Activated T-cell treated with anti-CD3 and anti-CD28 coated beads, Interleukin-2, amount 50 U/mL, for 72 hours (primary cell): ENCODE data around the gene SYTL2. TPM values are rescaled to one million over a fixed set of nuclear protein-coding genes. Genes with fewer than 3 reads are reported as not detected.

Experiments
- ATAC-seq, 2 donors: fragments of 150-1000 bp; cut with Tn5 transposase; replicated peaks in 1 of 2; 2 replicates each; pipeline ENCODE4 v1.10.0; 2021; ENCODE audit warnings: moderate library complexity in 2 of 2, mild to moderate bottlenecking in 1 of 2
- DNase-seq, 2 donors: peaks; one replicate each; pipeline ENCODE4 v3.0.0; 2021 to 2022; ENCODE audit warnings: mixed read lengths in 1 of 2
- H3K27ac Mint-ChIP-seq: one replicate; pipeline ENCODE4 v1.8.0; 2022; ENCODE audit warnings: mild to moderate bottlenecking, moderate library complexity, mixed read lengths
- H3K27me3 Mint-ChIP-seq: one replicate; pipeline ENCODE4 v1.8.0; 2022; ENCODE audit warnings: low read depth, mixed read lengths
- H3K36me3 Mint-ChIP-seq, 2 donors: one replicate each; pipeline ENCODE4 v1.8.0; 2022; ENCODE audit warnings: mixed read lengths in 2 of 2, mild to moderate bottlenecking in 1 of 2; ENCODE audit not compliant: insufficient read depth in 2 of 2
- H3K4me1 Mint-ChIP-seq: one replicate; pipeline ENCODE4 v1.8.0; 2022; ENCODE audit warnings: low read depth, mixed read lengths
- H3K4me3 Mint-ChIP-seq, 2 donors: one replicate each; pipeline ENCODE4 v1.8.0; 2022; ENCODE audit warnings: mild to moderate bottlenecking in 2 of 2, mixed read lengths in 2 of 2, moderate library complexity in 2 of 2
- H3K9me3 Mint-ChIP-seq, 2 donors: one replicate each; pipeline ENCODE4 v1.8.0; 2022; ENCODE audit warnings: mixed read lengths in 2 of 2
- total RNA-seq, 2 donors: library from RNA; stranded (reverse); gene quantifications; one replicate each; pipeline ENCODE4 v1.2.3, GENCODE V29; 2022

Gene SYTL2
- total RNA-seq, 2 donors from 2014 or later: 34.4 to 40.1 TPM

- ATAC-seq (no peak), DNase-seq (no peak)
- Mint-ChIP-seq H3K27ac (no peak overlapping the region), H3K4me1 (peaks cover 60% of the 10 kb centered on the region), H3K27me3 (peaks cover 8% of the 10 kb centered on the region), H3K4me3 (no peak overlapping the region), H3K36me3 (no peaks in the 10 kb centered on the region), H3K9me3 (no peaks in the 10 kb centered on the region)
Observed at GRCh38 chr11:85764796-85765195, 46.1 kb downstream of the SYTL2 start.

GRCh38 chr11:85762226-85762625 is 48.7 kb downstream of the SYTL2 start:
- H3K36me3 Mint-ChIP-seq: no peaks in the 10 kb centered on the region
- H3K27ac Mint-ChIP-seq: no peak overlapping the region
- no peak for DNase-seq
- H3K4me1 Mint-ChIP-seq: peaks cover 58% of the 10 kb centered on the region
- peaks cover 4% of the 10 kb centered on the region for H3K27me3 Mint-ChIP-seq
- no peak for ATAC-seq
- no peaks in the 10 kb centered on the region for H3K9me3 Mint-ChIP-seq
- no peak overlapping the region for H3K4me3 Mint-ChIP-seq

- H3K27me3 Mint-ChIP-seq: no peaks in the 10 kb centered on the region
- H3K4me3 Mint-ChIP-seq: peak overlapping the region in 1 of 2 donors; percentile 34
- ATAC-seq (no peak), DNase-seq (no peak)
- no peaks in the 10 kb centered on the region for H3K9me3 Mint-ChIP-seq
- peaks cover 72% of the 10 kb centered on the region for H3K4me1 Mint-ChIP-seq
- peak overlapping the region; percentile 42 for H3K27ac Mint-ChIP-seq
- H3K36me3 Mint-ChIP-seq: peaks cover 0 to 2% of the 10 kb centered on the region in 2 donors
Observed at GRCh38 chr11:85759915-85760314, 51.0 kb downstream of the SYTL2 start.

- Mint-ChIP-seq H3K27ac (peak overlapping the region; percentile 54), H3K4me1 (peaks cover 77% of the 10 kb centered on the region), H3K9me3 (no peaks in the 10 kb centered on the region), H3K36me3 (peaks cover under 1 to 2% of the 10 kb centered on the region in 2 donors), H3K27me3 (no peaks in the 10 kb centered on the region), H3K4me3 (peak overlapping the region; percentile 18 to 74)
- ATAC-seq (peak; percentile 46), DNase-seq (no peak)
Observed at GRCh38 chr11:85758480-85759039, 52.4 kb downstream of the SYTL2 start.

- Mint-ChIP-seq H3K4me3 (peak overlapping the region in 1 of 2 donors; percentile 74), H3K9me3 (no peaks in the 10 kb centered on the region), H3K27me3 (no peaks in the 10 kb centered on the region), H3K27ac (no peak overlapping the region), H3K36me3 (peaks cover 3 to 6% of the 10 kb centered on the region in 2 donors), H3K4me1 (peaks cover 80% of the 10 kb centered on the region)
- ATAC-seq: no peak
- no peak for DNase-seq
Observed at GRCh38 chr11:85758026-85758425, 52.9 kb downstream of the SYTL2 start.

- H3K4me3 Mint-ChIP-seq: peak overlapping the region; percentile 5 to 25
- H3K9me3 Mint-ChIP-seq: no peaks in the 10 kb centered on the region
- H3K27ac Mint-ChIP-seq: peak overlapping the region; percentile 62
- ATAC-seq (peak in 1 of 2 donors; percentile 5), DNase-seq (peak in 1 of 2 donors; percentile 32)
- peaks cover 3 to 7% of the 10 kb centered on the region in 2 donors for H3K36me3 Mint-ChIP-seq
- peaks cover 86% of the 10 kb centered on the region for H3K4me1 Mint-ChIP-seq
- H3K27me3 Mint-ChIP-seq: no peaks in the 10 kb centered on the region
Observed at GRCh38 chr11:85756401-85757200, 54.3 kb downstream of the SYTL2 start.

GRCh38 chr11:85755701-85756100 is 55.2 kb downstream of the SYTL2 start:
- Mint-ChIP-seq H3K9me3 (no peaks in the 10 kb centered on the region), H3K27ac (peak overlapping the region; percentile 33), H3K36me3 (peaks cover 3 to 7% of the 10 kb centered on the region in 2 donors), H3K4me1 (peaks cover 95% of the 10 kb centered on the region), H3K27me3 (no peaks in the 10 kb centered on the region), H3K4me3 (peak overlapping the region; percentile 25 to 69)
- DNase-seq: no peak
- no peak for ATAC-seq

GRCh38 chr11:85755285-85755684 is 55.7 kb downstream of the SYTL2 start:
- no peak for DNase-seq
- Mint-ChIP-seq H3K27me3 (no peaks in the 10 kb centered on the region), H3K4me1 (peaks cover 95% of the 10 kb centered on the region), H3K9me3 (no peaks in the 10 kb centered on the region), H3K27ac (peak overlapping the region; percentile 33), H3K36me3 (peaks cover 3 to 7% of the 10 kb centered on the region in 2 donors), H3K4me3 (peak overlapping the region; percentile 12 to 69)
- no peak for ATAC-seq

- H3K4me1 Mint-ChIP-seq: peaks cover 97% of the 10 kb centered on the region
- H3K36me3 Mint-ChIP-seq: peaks cover 3 to 7% of the 10 kb centered on the region in 2 donors
- H3K27ac Mint-ChIP-seq: peak overlapping the region; percentile 98
- peak; percentile 90 to 92 for ATAC-seq
- peak; percentile 87 to 91 for DNase-seq
- H3K27me3 Mint-ChIP-seq: no peaks in the 10 kb centered on the region
- peak overlapping the region; percentile 83 to 91 for H3K4me3 Mint-ChIP-seq
- H3K9me3 Mint-ChIP-seq: no peaks in the 10 kb centered on the region
Observed at GRCh38 chr11:85752890-85753581, 57.9 kb downstream of the SYTL2 start.

GRCh38 chr11:85752201-85752889 is 58.6 kb downstream of the SYTL2 start:
- DNase-seq: peak; percentile 25 to 34

GRCh38 chr11:85751724-85752123 is 59.2 kb downstream of the SYTL2 start:
- Mint-ChIP-seq H3K36me3 (peaks cover 3 to 7% of the 10 kb centered on the region in 2 donors), H3K27me3 (no peaks in the 10 kb centered on the region), H3K4me3 (peak overlapping the region; percentile 69 to 91), H3K4me1 (peaks cover 94% of the 10 kb centered on the region), H3K9me3 (no peaks in the 10 kb centered on the region), H3K27ac (peak overlapping the region; percentile 98)
- ATAC-seq: no peak
- no peak for DNase-seq

More at GRCh38 chr11:85752201-85752889, 58.6 kb downstream of the SYTL2 start:
- Mint-ChIP-seq H3K27me3 (no peaks in the 10 kb centered on the region), H3K36me3 (peaks cover 3 to 7% of the 10 kb centered on the region in 2 donors), H3K4me1 (peaks cover 97% of the 10 kb centered on the region), H3K9me3 (no peaks in the 10 kb centered on the region), H3K27ac (peak overlapping the region; percentile 98), H3K4me3 (peak overlapping the region; percentile 69 to 91)
- peak; percentile 35 to 38 for ATAC-seq

- ATAC-seq (peak; percentile 28 to 34), DNase-seq (peak; percentile 33)
- Mint-ChIP-seq H3K9me3 (no peaks in the 10 kb centered on the region), H3K27ac (peak overlapping the region; percentile 52), H3K36me3 (peaks cover 4 to 8% of the 10 kb centered on the region in 2 donors), H3K27me3 (no peaks in the 10 kb centered on the region), H3K4me1 (peaks cover 92% of the 10 kb centered on the region), H3K4me3 (peak overlapping the region; percentile 69 to 91)
Observed at GRCh38 chr11:85750646-85751045, 60.3 kb downstream of the SYTL2 start.
